HT-29 (cell line): ENCODE results near the gene ANKRD10. TPM values are rescaled to one million over a fixed set of nuclear protein-coding genes. Genes with fewer than 3 reads are reported as not detected.
"Not testable (repeated sequence)": the region's sequence is repeated elsewhere in the genome, so short reads cannot be mapped to it uniquely, and the experiment has no call there.

Source experiments
- DNase-seq: peaks from one replicate; pipeline ENCODE4 v3.0.0-alpha.2; 2015; ENCODE audit warnings: low spot score
- total RNA-seq: library from RNA; depleted of rRNA; stranded (reverse); fragments of >200 nt; shearing (Covaris generic); gene quantifications from 2 replicates; pipeline ENCODE4 v1.2.3, GENCODE V29; 2014

Gene ANKRD10
- total RNA-seq, 1 experiment from 2014 or later = 279 TPM

- no peak for DNase-seq
Observed at GRCh38 chr13:110867380-110867779, 47.5 kb downstream of the ANKRD10 start.

GRCh38 chr13:110866491-110867170 is 48.2 kb downstream of the ANKRD10 start:
- no peak for DNase-seq

- no peak for DNase-seq
Observed at GRCh38 chr13:110863685-110864084, 51.2 kb downstream of the ANKRD10 start.

- DNase-seq = no peak
Observed at GRCh38 chr13:110860983-110861382, 53.9 kb downstream of the ANKRD10 start.

GRCh38 chr13:110856942-110857835 is 57.7 kb downstream of the ANKRD10 start:
- DNase-seq = no peak

GRCh38 chr13:110855363-110855762 is 59.5 kb downstream of the ANKRD10 start:
- no peak for DNase-seq

- DNase-seq = no peak
Observed at GRCh38 chr13:110854866-110855265, 60.0 kb downstream of the ANKRD10 start.

GRCh38 chr13:110853235-110853721 is 61.6 kb downstream of the ANKRD10 start:
- DNase-seq = no peak

- DNase-seq = no peak
Observed at GRCh38 chr13:110850840-110851239, 64.0 kb downstream of the ANKRD10 start.

- DNase-seq = no peak
Observed at GRCh38 chr13:110850006-110850405, 64.9 kb downstream of the ANKRD10 start.

GRCh38 chr13:110845520-110845919 is 69.3 kb downstream of the ANKRD10 start:
- DNase-seq = no peak

- DNase-seq = no peak
Observed at GRCh38 chr13:110841846-110842245, 73.0 kb downstream of the ANKRD10 start.

GRCh38 chr13:110841406-110841805 is 73.5 kb downstream of the ANKRD10 start:
- DNase-seq = no peak

GRCh38 chr13:110838867-110839538 is 75.9 kb downstream of the ANKRD10 start:
- no peak for DNase-seq

- DNase-seq = no peak
Observed at GRCh38 chr13:110838116-110838515, 76.8 kb downstream of the ANKRD10 start.

- not testable (repeated sequence) for DNase-seq
Observed at GRCh38 chr13:110837397-110838061, 77.3 kb downstream of the ANKRD10 start.

GRCh38 chr13:110836605-110836903 is 78.3 kb downstream of the ANKRD10 start:
- DNase-seq = no peak

- DNase-seq = no peak
Observed at GRCh38 chr13:110835721-110836604, 78.9 kb downstream of the ANKRD10 start.

GRCh38 chr13:110834572-110834971 is 80.3 kb downstream of the ANKRD10 start:
- DNase-seq = no peak

GRCh38 chr13:110832531-110832930 is 82.3 kb downstream of the ANKRD10 start:
- DNase-seq = no peak

- no peak for DNase-seq
Observed at GRCh38 chr13:110832205-110832479, 82.7 kb downstream of the ANKRD10 start.
